ENCODE measurements around the gene UBE2E2.

- TF ChIP-seq SMAD1 (CRISPR knock-in tag; IDR thresholded peaks at IDR 0.05; ENCODE audit: borderline replicate concordance, low read depth): no peak
- TF ChIP-seq IKZF1 (IDR thresholded peaks at IDR 0.05): no peak
- no peak for TF ChIP-seq MAZ (IDR thresholded peaks at IDR 0.05; ENCODE audit: borderline replicate concordance, low read depth, low read length)
- no peak for TF ChIP-seq MAZ (CRISPR knock-in tag; IDR thresholded peaks at IDR 0.05; ENCODE audit: low read depth)
Observed at GRCh38 chr3:23203708-23204330, 692 bp downstream of the UBE2E2 start.

Data from HepG2 (cell line).